ENCODE results near the gene INTS2.

INTS2 gene, protein sequence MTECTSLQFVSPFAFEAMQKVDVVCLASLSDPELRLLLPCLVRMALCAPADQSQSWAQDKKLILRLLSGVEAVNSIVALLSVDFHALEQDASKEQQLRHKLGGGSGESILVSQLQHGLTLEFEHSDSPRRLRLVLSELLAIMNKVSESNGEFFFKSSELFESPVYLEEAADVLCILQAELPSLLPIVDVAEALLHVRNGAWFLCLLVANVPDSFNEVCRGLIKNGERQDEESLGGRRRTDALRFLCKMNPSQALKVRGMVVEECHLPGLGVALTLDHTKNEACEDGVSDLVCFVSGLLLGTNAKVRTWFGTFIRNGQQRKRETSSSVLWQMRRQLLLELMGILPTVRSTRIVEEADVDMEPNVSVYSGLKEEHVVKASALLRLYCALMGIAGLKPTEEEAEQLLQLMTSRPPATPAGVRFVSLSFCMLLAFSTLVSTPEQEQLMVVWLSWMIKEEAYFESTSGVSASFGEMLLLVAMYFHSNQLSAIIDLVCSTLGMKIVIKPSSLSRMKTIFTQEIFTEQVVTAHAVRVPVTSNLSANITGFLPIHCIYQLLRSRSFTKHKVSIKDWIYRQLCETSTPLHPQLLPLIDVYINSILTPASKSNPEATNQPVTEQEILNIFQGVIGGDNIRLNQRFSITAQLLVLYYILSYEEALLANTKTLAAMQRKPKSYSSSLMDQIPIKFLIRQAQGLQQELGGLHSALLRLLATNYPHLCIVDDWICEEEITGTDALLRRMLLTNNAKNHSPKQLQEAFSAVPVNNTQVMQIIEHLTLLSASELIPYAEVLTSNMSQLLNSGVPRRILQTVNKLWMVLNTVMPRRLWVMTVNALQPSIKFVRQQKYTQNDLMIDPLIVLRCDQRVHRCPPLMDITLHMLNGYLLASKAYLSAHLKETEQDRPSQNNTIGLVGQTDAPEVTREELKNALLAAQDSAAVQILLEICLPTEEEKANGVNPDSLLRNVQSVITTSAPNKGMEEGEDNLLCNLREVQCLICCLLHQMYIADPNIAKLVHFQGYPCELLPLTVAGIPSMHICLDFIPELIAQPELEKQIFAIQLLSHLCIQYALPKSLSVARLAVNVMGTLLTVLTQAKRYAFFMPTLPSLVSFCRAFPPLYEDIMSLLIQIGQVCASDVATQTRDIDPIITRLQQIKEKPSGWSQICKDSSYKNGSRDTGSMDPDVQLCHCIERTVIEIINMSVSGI

GRCh38 chr17:61927208-61928100, at the start of gene INTS2:
TSS of gene INTS2 (minus strand) at chr17:61927982. CDS start at chr17:61926644, 1,338 bp downstream.
- peak within 1 kb of the TSS; percentile 76 for H3K27ac ChIP-seq
- in situ Hi-C loops (cut with HindIII; ENCODE audit: low pct_ligation_motif_present, low sequenced_read_pairs): no loop called here
- peak within 1 kb of the TSS; percentile 91 for H3K4me3 ChIP-seq (ENCODE audit: low read depth, low read length)
- peak; percentile 93 for DNase-seq
- TF ChIP-seq, protein P1, sequence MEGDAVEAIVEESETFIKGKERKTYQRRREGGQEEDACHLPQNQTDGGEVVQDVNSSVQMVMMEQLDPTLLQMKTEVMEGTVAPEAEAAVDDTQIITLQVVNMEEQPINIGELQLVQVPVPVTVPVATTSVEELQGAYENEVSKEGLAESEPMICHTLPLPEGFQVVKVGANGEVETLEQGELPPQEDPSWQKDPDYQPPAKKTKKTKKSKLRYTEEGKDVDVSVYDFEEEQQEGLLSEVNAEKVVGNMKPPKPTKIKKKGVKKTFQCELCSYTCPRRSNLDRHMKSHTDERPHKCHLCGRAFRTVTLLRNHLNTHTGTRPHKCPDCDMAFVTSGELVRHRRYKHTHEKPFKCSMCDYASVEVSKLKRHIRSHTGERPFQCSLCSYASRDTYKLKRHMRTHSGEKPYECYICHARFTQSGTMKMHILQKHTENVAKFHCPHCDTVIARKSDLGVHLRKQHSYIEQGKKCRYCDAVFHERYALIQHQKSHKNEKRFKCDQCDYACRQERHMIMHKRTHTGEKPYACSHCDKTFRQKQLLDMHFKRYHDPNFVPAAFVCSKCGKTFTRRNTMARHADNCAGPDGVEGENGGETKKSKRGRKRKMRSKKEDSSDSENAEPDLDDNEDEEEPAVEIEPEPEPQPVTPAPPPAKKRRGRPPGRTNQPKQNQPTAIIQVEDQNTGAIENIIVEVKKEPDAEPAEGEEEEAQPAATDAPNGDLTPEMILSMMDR (IDR thresholded peaks at IDR 0.05; ENCODE audit: low read depth, low read length, missing control alignments): no peak
- H3K27me3 ChIP-seq (replicated peaks): no peaks in the 10 kb centered on the region
- H3K36me3 ChIP-seq (replicated peaks): no peaks in the 10 kb centered on the region

DNA sequence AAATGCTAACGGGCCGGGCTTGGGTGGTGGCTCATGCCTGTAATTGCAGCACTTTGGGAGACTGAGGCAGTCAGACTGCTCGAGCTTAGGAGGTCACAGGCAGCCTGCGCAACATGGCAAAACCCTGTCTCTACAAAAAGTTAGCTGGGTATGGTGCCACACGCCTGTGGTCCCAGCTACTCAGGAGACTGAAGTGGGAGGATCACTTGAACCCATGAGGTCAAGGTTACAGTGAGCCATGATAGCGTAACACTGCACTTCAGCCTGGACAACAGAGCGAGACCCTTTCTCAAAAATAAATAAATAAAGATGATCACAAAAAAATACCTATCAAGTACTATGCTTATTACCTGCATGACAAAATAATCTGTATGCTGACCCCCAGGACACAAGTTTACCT, 46.3 kb upstream of the INTS2 start:
- no peak for DNase-seq
- no peaks in the 10 kb centered on the region for H3K27me3 ChIP-seq (replicated peaks)
- peaks cover 21% of the 10 kb centered on the region for H3K36me3 ChIP-seq (replicated peaks)
- in situ Hi-C loops (cut with HindIII; ENCODE audit: low pct_ligation_motif_present, low sequenced_read_pairs): no loop called here
- no peak overlapping the region for H3K27ac ChIP-seq
- TF ChIP-seq, protein P1 (IDR thresholded peaks at IDR 0.05; ENCODE audit: low read depth, low read length, missing control alignments): no peak
- no peak overlapping the region for H3K4me3 ChIP-seq (ENCODE audit: low read depth, low read length)

DNA sequence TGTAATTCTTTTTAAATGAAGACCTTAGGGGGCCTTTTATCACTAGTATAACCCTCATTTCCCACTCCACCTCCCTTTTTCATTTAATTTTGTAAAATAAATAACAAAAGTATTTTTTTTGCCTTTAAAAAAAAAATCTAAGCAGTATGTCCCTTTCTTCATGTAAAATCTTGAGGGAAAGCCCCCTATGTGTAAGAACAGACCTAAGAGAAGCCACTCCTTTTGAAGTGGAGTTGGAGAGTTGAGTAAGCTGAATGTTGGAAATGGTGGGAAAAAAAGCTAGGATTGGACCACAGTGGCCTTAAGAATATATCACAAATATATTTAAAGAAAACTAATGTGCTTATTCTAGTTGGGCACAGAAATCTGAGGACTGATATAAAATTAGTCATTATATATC, 44.5 kb upstream of the INTS2 start:
- Histone ChIP-seq H3K36me3 (replicated peaks) (peaks cover 26% of the 10 kb centered on the region), H3K27ac (no peak overlapping the region)

DNA sequence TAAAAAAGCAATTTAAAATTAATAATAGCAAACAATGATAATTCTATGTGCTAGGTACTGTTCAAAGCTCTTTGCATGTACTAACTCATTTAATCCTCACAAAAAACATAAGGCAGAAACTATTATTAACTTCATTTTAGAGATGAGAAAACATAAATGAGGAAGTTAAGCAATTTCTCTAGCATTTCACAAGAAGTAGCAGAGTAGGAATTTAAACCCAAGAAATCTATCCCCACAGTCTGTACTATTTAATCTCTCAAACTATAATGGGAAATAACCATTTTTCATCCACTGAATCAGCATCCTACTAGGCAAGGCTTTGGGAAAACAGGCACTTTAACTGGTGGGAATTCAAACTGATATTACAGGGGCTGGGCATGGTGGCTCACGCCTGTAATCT, 42.2 kb upstream of the INTS2 start:
- H3K27me3 ChIP-seq (replicated peaks): no peaks in the 10 kb centered on the region
- H3K27ac ChIP-seq: no peak overlapping the region
- no peak overlapping the region for H3K4me3 ChIP-seq (ENCODE audit: low read depth, low read length)
- H3K36me3 ChIP-seq (replicated peaks): peaks cover 29% of the 10 kb centered on the region
- in situ Hi-C loops (cut with HindIII; ENCODE audit: low pct_ligation_motif_present, low sequenced_read_pairs): no loop called here
- DNase-seq: no peak
- TF ChIP-seq, protein P1 (IDR thresholded peaks at IDR 0.05; ENCODE audit: low read depth, low read length, missing control alignments): no peak

More for the DNA sequence above, 44.5 kb upstream of the INTS2 start:
- TF ChIP-seq, protein P1 (IDR thresholded peaks at IDR 0.05; ENCODE audit: low read depth, low read length, missing control alignments): no peak
- Histone ChIP-seq H3K27me3 (replicated peaks) (no peaks in the 10 kb centered on the region), H3K4me3 (ENCODE audit: low read depth, low read length) (no peak overlapping the region)
- DNase-seq: no peak
- in situ Hi-C loops (cut with HindIII; ENCODE audit: low pct_ligation_motif_present, low sequenced_read_pairs): no loop called here

GRCh38 chr17:61968757-61969156, 41.0 kb upstream of the INTS2 start:
- Histone ChIP-seq H3K36me3 (replicated peaks) (peaks cover 38% of the 10 kb centered on the region), H3K4me3 (ENCODE audit: low read depth, low read length) (no peak overlapping the region), H3K27me3 (replicated peaks) (no peaks in the 10 kb centered on the region), H3K27ac (no peak overlapping the region)
- TF ChIP-seq, protein P1 (IDR thresholded peaks at IDR 0.05; ENCODE audit: low read depth, low read length, missing control alignments): no peak
- in situ Hi-C loops (cut with HindIII; ENCODE audit: low pct_ligation_motif_present, low sequenced_read_pairs): no loop called here
- no peak for DNase-seq

All from brain microvascular endothelial cell (primary cell).